PC-9 (cell line): ENCODE data around the gene CORIN.

Source experiments
- EZH2 ChIP-seq: fragments of 200-600 bp; sonication (generic); IDR thresholded peaks from 2 replicates; pipeline ENCODE4 v1.8.0; 2017; ENCODE audit warnings: antibody characterized with exemption, low read depth
- TF ChIP-seq, protein P1 (sequence below): fragments of 200-600 bp; sonication (generic); conservative IDR thresholded peaks from 2 replicates; pipeline ENCODE4 v1.6.1; 2017; ENCODE audit warnings: mixed run types, antibody characterized with exemption, mild to moderate bottlenecking, moderate library complexity

DNA sequence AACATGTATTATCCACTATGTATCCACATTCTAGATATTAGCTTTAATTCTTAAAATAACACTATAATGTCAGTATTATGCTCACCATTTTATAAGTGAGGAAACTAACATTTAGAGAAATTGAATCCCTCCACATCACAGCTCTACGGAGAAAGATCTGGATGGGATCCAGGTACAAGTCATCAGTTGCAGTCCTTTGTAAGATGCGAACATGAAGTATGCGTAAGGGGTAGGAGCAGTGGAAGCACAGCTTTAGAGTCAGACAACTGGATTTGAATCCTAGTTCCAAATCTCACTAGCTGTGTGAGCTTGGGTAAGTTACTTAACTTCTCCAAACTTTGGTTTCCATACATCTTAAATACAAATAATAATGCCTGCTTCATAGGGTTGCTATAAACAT is 190.3 kb downstream of the CORIN start:
- TF ChIP-seq, protein P1, sequence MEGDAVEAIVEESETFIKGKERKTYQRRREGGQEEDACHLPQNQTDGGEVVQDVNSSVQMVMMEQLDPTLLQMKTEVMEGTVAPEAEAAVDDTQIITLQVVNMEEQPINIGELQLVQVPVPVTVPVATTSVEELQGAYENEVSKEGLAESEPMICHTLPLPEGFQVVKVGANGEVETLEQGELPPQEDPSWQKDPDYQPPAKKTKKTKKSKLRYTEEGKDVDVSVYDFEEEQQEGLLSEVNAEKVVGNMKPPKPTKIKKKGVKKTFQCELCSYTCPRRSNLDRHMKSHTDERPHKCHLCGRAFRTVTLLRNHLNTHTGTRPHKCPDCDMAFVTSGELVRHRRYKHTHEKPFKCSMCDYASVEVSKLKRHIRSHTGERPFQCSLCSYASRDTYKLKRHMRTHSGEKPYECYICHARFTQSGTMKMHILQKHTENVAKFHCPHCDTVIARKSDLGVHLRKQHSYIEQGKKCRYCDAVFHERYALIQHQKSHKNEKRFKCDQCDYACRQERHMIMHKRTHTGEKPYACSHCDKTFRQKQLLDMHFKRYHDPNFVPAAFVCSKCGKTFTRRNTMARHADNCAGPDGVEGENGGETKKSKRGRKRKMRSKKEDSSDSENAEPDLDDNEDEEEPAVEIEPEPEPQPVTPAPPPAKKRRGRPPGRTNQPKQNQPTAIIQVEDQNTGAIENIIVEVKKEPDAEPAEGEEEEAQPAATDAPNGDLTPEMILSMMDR = no peak
- no peak for TF ChIP-seq EZH2
